AG04450 (cell line): ENCODE measurements around the gene MCC. TPM values are rescaled to one million over a fixed set of nuclear protein-coding genes. Genes with fewer than 3 reads are reported as not detected.

Experiments
- CTCF ChIA-PET: fragments of 300-600, 350-600 bp; formaldehyde crosslinking; extraction: SDS; loops from one replicate; lab custom pipeline; 2022; ENCODE audit warnings: antibody characterized with exemption, inconsistent platforms; lab: Charles Lee
- POLR2A ChIA-PET: fragments of 350-600 bp; formaldehyde crosslinking; extraction: SDS; loops from one replicate; lab custom pipeline; 2021; ENCODE audit warnings: antibody characterized with exemption, inconsistent platforms; lab: Yijun Ruan, JAX
- DNase-seq: peaks from one replicate; pipeline ENCODE4 v3.0.0-alpha.2; 2011; ENCODE audit warnings: low read depth, low spot score
- H3K27ac ChIP-seq: one replicate; pipeline ENCODE4 v1.5.1; 2012; ENCODE audit warnings: low read depth, low read length, control low read depth
- H3K27me3 ChIP-seq: one replicate; pipeline ENCODE4 v1.6.0; 2012; ENCODE audit warnings: low read length; ENCODE audit not compliant: control insufficient read depth, insufficient read depth
- H3K4me3 ChIP-seq: 2 replicates; pipeline ENCODE4 v1.5.1; 2011; ENCODE audit warnings: mild to moderate bottlenecking, low read depth, low read length, control low read depth
- H3K9me3 ChIP-seq: 2 replicates; pipeline ENCODE4 v1.5.1; 2012; ENCODE audit warnings: low read length; ENCODE audit not compliant: control insufficient read depth, insufficient read depth
- polyA plus RNA-seq: library from polyadenylated mRNA; depleted of rRNA; stranded (reverse); fragments of >200 nt; gene quantifications from 2 replicates; pipeline ENCODE4 v1.2.3, GENCODE V29; 2011
- TF ChIP-seq, protein P1 (sequence below): IDR thresholded peaks from 2 replicates; pipeline ENCODE4 v1.5.1; 2011; ENCODE audit warnings: low read depth, low read length, control low read depth, inconsistent platforms

Gene MCC
- polyA plus RNA-seq, 1 experiment: 17.5 TPM

DNA sequence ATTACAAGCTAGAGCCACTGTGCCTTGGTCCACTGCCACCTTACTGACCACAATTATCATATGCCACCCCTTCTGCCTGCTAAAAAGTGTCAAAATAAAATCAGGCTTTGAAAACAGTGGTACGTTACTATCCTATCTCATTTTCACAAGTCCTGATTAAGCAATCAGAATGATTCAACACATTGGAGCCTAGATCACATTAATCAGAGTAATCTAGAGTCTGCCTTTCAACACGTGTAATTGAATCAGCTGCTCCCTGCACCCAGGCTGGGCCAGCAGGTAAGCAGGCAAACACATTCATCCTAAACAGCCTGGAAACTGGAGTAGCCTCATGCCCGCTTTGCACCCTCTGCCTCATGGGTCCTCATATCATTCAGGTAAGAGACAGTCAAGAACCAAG lies 325.5 kb downstream of the MCC start:
- Histone ChIP-seq H3K4me3 (no peak overlapping the region), H3K27me3 (no peaks in the 10 kb centered on the region), H3K9me3 (no peaks in the 10 kb centered on the region), H3K27ac (no peak overlapping the region)
- DNase-seq: no peak
- ChIA-PET POLR2A (no interaction called here), CTCF (no interaction called here)
- TF ChIP-seq, protein P1, sequence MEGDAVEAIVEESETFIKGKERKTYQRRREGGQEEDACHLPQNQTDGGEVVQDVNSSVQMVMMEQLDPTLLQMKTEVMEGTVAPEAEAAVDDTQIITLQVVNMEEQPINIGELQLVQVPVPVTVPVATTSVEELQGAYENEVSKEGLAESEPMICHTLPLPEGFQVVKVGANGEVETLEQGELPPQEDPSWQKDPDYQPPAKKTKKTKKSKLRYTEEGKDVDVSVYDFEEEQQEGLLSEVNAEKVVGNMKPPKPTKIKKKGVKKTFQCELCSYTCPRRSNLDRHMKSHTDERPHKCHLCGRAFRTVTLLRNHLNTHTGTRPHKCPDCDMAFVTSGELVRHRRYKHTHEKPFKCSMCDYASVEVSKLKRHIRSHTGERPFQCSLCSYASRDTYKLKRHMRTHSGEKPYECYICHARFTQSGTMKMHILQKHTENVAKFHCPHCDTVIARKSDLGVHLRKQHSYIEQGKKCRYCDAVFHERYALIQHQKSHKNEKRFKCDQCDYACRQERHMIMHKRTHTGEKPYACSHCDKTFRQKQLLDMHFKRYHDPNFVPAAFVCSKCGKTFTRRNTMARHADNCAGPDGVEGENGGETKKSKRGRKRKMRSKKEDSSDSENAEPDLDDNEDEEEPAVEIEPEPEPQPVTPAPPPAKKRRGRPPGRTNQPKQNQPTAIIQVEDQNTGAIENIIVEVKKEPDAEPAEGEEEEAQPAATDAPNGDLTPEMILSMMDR: no peak

DNA sequence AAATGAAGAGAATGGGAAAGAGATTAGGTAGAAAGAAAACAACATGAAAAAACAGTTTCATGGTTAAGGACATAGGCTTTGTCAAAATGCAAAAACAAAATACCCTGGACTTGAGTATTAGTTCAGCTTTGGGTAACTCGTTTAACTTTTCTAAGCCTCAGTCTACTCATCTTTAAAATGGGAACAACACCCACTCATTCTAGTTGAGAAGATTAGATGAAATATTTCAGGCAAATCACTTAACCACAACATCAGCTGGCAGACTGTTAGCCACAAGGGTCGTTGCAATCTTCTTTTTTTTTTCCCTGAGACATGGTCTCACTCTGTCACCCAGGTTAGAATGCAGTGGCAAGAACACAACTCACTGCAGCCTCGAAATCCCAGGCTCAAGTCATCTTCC lies 326.0 kb downstream of the MCC start:
- TF ChIP-seq, protein P1: no peak
- ChIA-PET CTCF (no interaction called here), POLR2A (interaction anchor here (0.7 kb wide), 1 partner anchor 31 kb away, joined by 3 read pairs; no protein-coding TSS in a partner anchor)
- DNase-seq: no peak
- Histone ChIP-seq H3K27me3 (no peaks in the 10 kb centered on the region), H3K27ac (no peak overlapping the region), H3K9me3 (no peaks in the 10 kb centered on the region), H3K4me3 (no peak overlapping the region)

DNA sequence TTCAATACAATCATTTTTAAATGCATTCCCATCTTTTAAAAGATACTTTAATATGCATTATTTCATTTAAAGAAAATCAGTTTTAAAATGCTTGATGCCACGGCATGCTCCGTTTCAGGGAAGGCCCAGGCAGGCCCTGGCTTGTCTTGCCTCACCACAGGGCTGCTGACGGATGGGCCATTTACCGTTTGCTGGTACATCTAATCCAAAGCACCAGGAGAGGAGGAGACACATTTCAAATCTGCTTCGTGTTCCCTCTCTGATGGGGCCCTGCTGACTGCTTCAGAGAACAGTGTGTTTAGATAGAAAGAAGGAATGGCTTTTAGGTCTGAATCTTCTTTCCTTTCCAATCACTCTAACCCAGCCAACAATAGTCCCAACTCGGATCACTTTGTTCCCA lies 326.4 kb downstream of the MCC start:
- ChIA-PET CTCF (no interaction called here), POLR2A (interaction anchor here (0.7 kb wide), 1 partner anchor 31 kb away, joined by 3 read pairs; no protein-coding TSS in a partner anchor)
- TF ChIP-seq, protein P1: no peak
- H3K9me3 ChIP-seq: no peaks in the 10 kb centered on the region
- no peak for DNase-seq
- no peak overlapping the region for H3K4me3 ChIP-seq
- no peak overlapping the region for H3K27ac ChIP-seq
- H3K27me3 ChIP-seq: no peaks in the 10 kb centered on the region

DNA sequence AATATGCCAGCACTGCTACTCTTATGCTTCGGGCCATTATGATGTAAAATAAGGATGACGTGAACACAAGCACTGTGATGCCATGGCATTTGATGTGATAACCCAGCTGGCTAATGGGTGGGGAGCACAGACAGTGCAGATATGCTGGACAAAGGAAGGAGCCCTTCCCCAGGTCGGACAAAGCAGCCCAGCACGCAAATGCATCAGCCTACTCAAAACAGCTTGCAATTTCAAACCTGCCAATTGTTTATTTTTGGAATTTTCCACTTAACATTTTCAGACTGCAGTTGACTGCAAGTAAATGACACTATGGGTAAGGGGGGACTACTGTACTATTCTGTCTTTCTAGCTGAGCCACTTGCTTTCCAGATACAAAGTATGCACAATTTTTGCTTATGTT lies 330.4 kb downstream of the MCC start:
- POLR2A ChIA-PET: no interaction called here
- TF ChIP-seq, protein P1: no peak
- Histone ChIP-seq H3K9me3 (no peaks in the 10 kb centered on the region), H3K27me3 (no peaks in the 10 kb centered on the region), H3K27ac (no peak overlapping the region), H3K4me3 (no peak overlapping the region)
- no peak for DNase-seq
- CTCF ChIA-PET: no interaction called here

DNA sequence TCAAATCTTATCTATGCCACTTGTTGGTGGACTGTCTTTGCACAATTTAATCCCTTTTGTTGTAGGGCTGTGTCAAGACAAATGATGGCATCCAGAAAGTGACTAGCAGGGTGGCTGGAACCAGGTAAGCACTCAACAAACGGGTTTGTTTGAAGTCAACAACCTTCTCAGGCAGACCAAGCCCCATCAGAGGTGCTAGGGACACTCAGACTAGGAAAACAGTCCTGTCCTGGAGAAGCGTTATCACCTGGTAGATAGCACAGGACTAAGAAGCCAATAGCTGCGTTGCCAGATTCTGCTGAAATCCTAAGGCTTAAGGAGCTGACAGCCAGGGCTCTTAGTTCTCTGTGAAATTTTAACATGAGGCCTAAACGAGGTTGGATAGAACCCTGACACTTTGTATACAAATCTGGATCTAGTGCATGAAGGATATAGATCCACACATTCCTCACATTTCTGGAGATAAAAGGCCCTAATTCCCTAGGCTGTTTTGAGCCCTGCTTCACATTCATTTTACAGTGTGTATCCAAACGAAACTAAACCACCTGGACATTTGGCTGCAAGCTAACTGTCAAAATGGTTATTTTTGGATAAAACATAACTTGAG lies 331.9 kb downstream of the MCC start:
- no peak overlapping the region for H3K4me3 ChIP-seq
- CTCF ChIA-PET: no interaction called here
- no peak for DNase-seq
- TF ChIP-seq, protein P1: no peak
- peaks cover 3% of the 10 kb centered on the region for H3K27me3 ChIP-seq
- POLR2A ChIA-PET: no interaction called here
- no peak overlapping the region for H3K27ac ChIP-seq
- H3K9me3 ChIP-seq: no peaks in the 10 kb centered on the region
